Liver (tissue), 9 donors: ENCODE data around the gene ZNF460. TPM values are rescaled to one million over a fixed set of nuclear protein-coding genes. Genes with fewer than 3 reads are reported as not detected.

ENCODE experiments used
- DNase-seq: peaks from one replicate; pipeline ENCODE4 v3.0.0-alpha.2; 2017; ENCODE audit warnings: low spot score
- H3K27ac ChIP-seq, 2 donors: one replicate each; pipeline ENCODE4 v1.7.0; 2013; ENCODE audit warnings: inconsistent platforms in 2 of 2, low read length in 2 of 2, control low read depth in 1 of 2, low read depth in 1 of 2, mild to moderate bottlenecking in 1 of 2
- H3K27me3 ChIP-seq, 4 donors: one replicate each; pipeline versions ENCODE4 v1.6.1 to v1.7.0; 2013; ENCODE audit warnings: low read length in 3 of 4, inconsistent platforms in 1 of 4, mild to moderate bottlenecking in 1 of 4, moderate library complexity in 1 of 4; ENCODE audit not compliant: control insufficient read depth in 4 of 4, insufficient read depth in 4 of 4
- H3K36me3 ChIP-seq, 4 donors: one replicate each; pipeline versions ENCODE4 v1.6.1 to v1.7.0; 2013; ENCODE audit warnings: low read length in 3 of 4, mild to moderate bottlenecking in 3 of 4, low read depth in 1 of 4, moderate library complexity in 1 of 4; ENCODE audit not compliant: control insufficient read depth in 4 of 4, insufficient read depth in 3 of 4
- H3K4me1 ChIP-seq, 4 donors: one replicate each; pipeline versions ENCODE4 v1.6.1 to v1.7.0; 2013; ENCODE audit warnings: low read length in 3 of 4, mild to moderate bottlenecking in 3 of 4, moderate library complexity in 1 of 4; ENCODE audit not compliant: control insufficient read depth in 4 of 4, insufficient read depth in 4 of 4
- H3K4me3 ChIP-seq, 3 donors: one replicate each; pipeline versions ENCODE4 v1.6.1 to v1.7.0; 2013; ENCODE audit warnings: low read length in 3 of 3, control low read depth in 1 of 3, low read depth in 1 of 3, mild to moderate bottlenecking in 1 of 3
- H3K9ac ChIP-seq, 2 donors: one replicate each; pipeline ENCODE4 v1.7.0; 2013; ENCODE audit warnings: low read length in 2 of 2, mild to moderate bottlenecking in 2 of 2, moderate library complexity in 2 of 2, control low read depth in 1 of 2, low read depth in 1 of 2
- H3K9me3 ChIP-seq, 4 donors: one replicate each; pipeline versions ENCODE4 v1.6.1 to v1.7.0; 2013; ENCODE audit warnings: low read length in 3 of 4; ENCODE audit not compliant: control insufficient read depth in 4 of 4
- CTCF ChIP-seq: fragments of 150-350 bp; IDR thresholded peaks from 2 replicates; pipeline ENCODE4 v1.5.1; 2017; ENCODE audit warnings: improper control_type of control experiment, low read depth, low read length; ENCODE audit not compliant: missing input control
- EGR1 ChIP-seq, 2 donors: IDR thresholded peaks; 2 replicates each; pipeline ENCODE4 v1.6.1; 2016 to 2018; ENCODE audit warnings: antibody characterized with exemption in 2 of 2, low read depth in 2 of 2
- FOXA1 ChIP-seq: IDR thresholded peaks from 2 replicates; pipeline ENCODE4 v1.6.1; 2016; ENCODE audit warnings: antibody characterized with exemption
- GABPA ChIP-seq, 2 donors: IDR thresholded peaks in 1 of 2; conservative IDR thresholded peaks in 1 of 2; 2 replicates each; pipeline ENCODE4 v1.6.1; 2016; ENCODE audit warnings: antibody characterized with exemption in 2 of 2, mild to moderate bottlenecking in 1 of 2, moderate library complexity in 1 of 2
- HNF4A ChIP-seq, 2 donors: conservative IDR thresholded peaks; 2 replicates each; pipeline ENCODE4 v1.6.1; 2016; ENCODE audit warnings: antibody characterized with exemption in 2 of 2, mild to moderate bottlenecking in 2 of 2
- HNF4G ChIP-seq: IDR thresholded peaks from 2 replicates; pipeline ENCODE4 v1.6.1; 2016; ENCODE audit warnings: antibody characterized with exemption
- JUND ChIP-seq, 2 donors: IDR thresholded peaks; 2 replicates each; pipeline ENCODE4 v1.6.1; 2016; ENCODE audit warnings: antibody characterized with exemption in 2 of 2
- NR2F2 ChIP-seq: IDR thresholded peaks from 2 replicates; pipeline ENCODE4 v1.6.1; 2016; ENCODE audit warnings: antibody characterized with exemption
- RAD21 ChIP-seq, 2 donors: IDR thresholded peaks; 2 replicates each; pipeline ENCODE4 v1.6.1; 2016; ENCODE audit warnings: antibody characterized with exemption in 2 of 2, mild to moderate bottlenecking in 2 of 2
- REST ChIP-seq: IDR thresholded peaks from 2 replicates; pipeline ENCODE4 v1.6.1; 2016; ENCODE audit warnings: antibody characterized with exemption, mild to moderate bottlenecking
- RXRA ChIP-seq, 2 donors: IDR thresholded peaks; 2 replicates each; pipeline ENCODE4 v1.6.1; 2017 to 2018; ENCODE audit warnings: antibody characterized with exemption in 2 of 2, mild to moderate bottlenecking in 1 of 2
- TAF1 ChIP-seq: conservative IDR thresholded peaks from 2 replicates; pipeline ENCODE4 v1.6.1; 2016; ENCODE audit warnings: antibody characterized with exemption, mild to moderate bottlenecking
- YY1 ChIP-seq: IDR thresholded peaks from 2 replicates; pipeline ENCODE4 v1.6.1; 2016; ENCODE audit warnings: antibody characterized with exemption, mild to moderate bottlenecking
- ZBTB33 ChIP-seq: IDR thresholded peaks from 2 replicates; pipeline ENCODE4 v1.6.1; 2016; ENCODE audit warnings: antibody characterized with exemption
- WGBS: extraction: QIAGEN DNeasy Blood & Tissue Kit; methylation state at CpG from one replicate; pipeline ENCODE4 v1.1.7; 2013; 5-methylcytosine and 5-hydroxymethylcytosine counted together
- polyA plus RNA-seq, 2 donors: library from polyadenylated mRNA; stranded (reverse) in 1 of 2; unstranded in 1 of 2; fragments of 200-250 nt in 1 of 2; fragments of >200 nt in 1 of 2; fragmentation: Nextera tagmentation in 1 of 2; extraction: Ambion mirVana in 1 of 2; gene quantifications; one replicate each; pipeline versions ENCODE4 v1.2.1 to v1.2.3, GENCODE V29; 2013 to 2015
- total RNA-seq, 2 donors: library from RNA; depleted of rRNA; stranded (reverse); fragments of >200 nt; gene quantifications; one replicate each; pipeline ENCODE4 v1.2.3, GENCODE V29; 2014
- TF ChIP-seq, protein P1 (sequence below): IDR thresholded peaks from 2 replicates; pipeline ENCODE4 v1.6.1; 2016; ENCODE audit warnings: antibody characterized with exemption
- TF ChIP-seq, protein P2 (sequence below): IDR thresholded peaks from 2 replicates; pipeline ENCODE4 v1.6.1; 2016; ENCODE audit warnings: antibody characterized with exemption
- donor health status: healthy.
- donor health status: healthy.
- donor health status: healthy.
- donor health status: healthy.
- donor health status: healthy.

The ZNF460 gene
- total RNA-seq = 10 to 100 TPM; 36.4 to 54.4 TPM
- 1 to 10 TPM in 1 of 2 donors, under 1 TPM in 1; 0.24 to 2.3 TPM for polyA plus RNA-seq

DNA sequence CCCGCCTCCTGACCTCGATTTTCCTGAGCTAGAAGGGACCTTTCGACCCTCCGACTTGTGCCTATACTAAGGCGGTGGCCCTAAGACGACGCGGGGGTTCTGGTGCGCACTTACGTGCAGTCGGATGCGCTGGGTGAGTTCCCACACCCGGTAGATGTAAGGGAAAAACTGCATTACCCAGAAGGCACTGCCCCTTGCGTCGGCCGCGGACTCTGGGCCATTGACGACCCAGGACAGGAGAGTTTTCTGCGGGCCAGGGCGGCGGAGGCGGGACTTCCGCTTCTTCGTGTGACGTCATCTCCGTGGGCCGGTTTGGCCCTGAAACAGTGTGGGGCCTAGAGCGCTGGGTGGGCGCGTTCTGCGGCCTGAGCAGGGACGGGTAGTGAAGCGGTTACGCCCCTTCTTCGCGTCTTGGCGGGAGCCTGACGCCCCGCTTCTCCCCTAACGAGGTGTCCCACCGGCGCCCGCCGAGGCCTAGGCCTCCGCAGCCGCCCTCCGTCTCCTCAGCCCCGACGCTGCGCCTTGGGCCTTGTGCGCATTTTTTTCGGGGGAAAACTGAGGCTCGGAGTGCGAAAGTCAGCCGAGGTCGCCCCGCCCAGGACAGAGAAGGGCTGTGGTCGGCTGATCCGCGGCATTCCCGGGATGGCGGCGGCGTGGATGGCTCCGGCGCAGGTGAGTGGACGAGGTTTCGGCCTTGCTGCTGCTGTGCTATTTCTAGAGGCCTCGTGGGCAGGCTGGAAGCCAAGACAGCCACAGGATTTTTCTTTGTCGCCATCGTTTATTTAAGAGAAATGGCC lies at the start of gene ZNF460:
Gene ZNF460 (plus strand): TSS at position 321 of the 797 bp plus-strand sequence. CDS start 322 bp downstream, at position 643.
- DNase-seq = peak; percentile 99
- TF ChIP-seq ZBTB33 = peak; percentile 51
- TF ChIP-seq EGR1 (IDR thresholded peaks at IDR 0.05; ENCODE audit: low read depth in 2 of 2) = peak in 1 of 2 donors; percentile 5
- TF ChIP-seq, protein P1, sequence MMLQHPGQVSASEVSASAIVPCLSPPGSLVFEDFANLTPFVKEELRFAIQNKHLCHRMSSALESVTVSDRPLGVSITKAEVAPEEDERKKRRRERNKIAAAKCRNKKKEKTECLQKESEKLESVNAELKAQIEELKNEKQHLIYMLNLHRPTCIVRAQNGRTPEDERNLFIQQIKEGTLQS = no peak
- no peak for TF ChIP-seq FOXA1
- peak in 1 of 2 donors; percentile 22 for TF ChIP-seq HNF4A (conservative IDR thresholded peaks at IDR 0.05)
- TF ChIP-seq RXRA (IDR thresholded peaks at IDR 0.05) = no peak
- peak; percentile 77 to 93 for TF ChIP-seq GABPA (IDR thresholded peaks at IDR 0.05 in 1 of 2, conservative IDR thresholded peaks at IDR 0.05 in 1 of 2)
- peak; percentile 87 for TF ChIP-seq YY1
- TF ChIP-seq NR2F2 = peak; percentile 38
- peak; percentile 33 for TF ChIP-seq TAF1
- TF ChIP-seq, protein P2, sequence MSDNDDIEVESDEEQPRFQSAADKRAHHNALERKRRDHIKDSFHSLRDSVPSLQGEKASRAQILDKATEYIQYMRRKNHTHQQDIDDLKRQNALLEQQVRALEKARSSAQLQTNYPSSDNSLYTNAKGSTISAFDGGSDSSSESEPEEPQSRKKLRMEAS = no peak
- peak in 1 of 2 donors; percentile 13 for TF ChIP-seq RAD21 (IDR thresholded peaks at IDR 0.05)
- TF ChIP-seq HNF4G = no peak
- no peak for TF ChIP-seq REST
- peak within 1 kb of the TSS; percentile 75 to 98 (median 85) for H3K4me3 ChIP-seq
- no peaks in the 10 kb centered on the region for H3K9me3 ChIP-seq
- peaks cover 2 to 21% (median 13%) of the 10 kb centered on the region in 4 donors for H3K4me1 ChIP-seq
- WGBS = under 1% methylated on average over 71 of the region's 71 CpGs
- peak within 1 kb of the TSS; percentile 96 to 99 for H3K27ac ChIP-seq
- H3K27me3 ChIP-seq = no peaks in the 10 kb centered on the region
- peaks cover 2 to 16% (median 11%) of the 10 kb centered on the region in 4 donors for H3K36me3 ChIP-seq
- H3K9ac ChIP-seq = peak within 1 kb of the TSS; percentile 94 to 99

DNA sequence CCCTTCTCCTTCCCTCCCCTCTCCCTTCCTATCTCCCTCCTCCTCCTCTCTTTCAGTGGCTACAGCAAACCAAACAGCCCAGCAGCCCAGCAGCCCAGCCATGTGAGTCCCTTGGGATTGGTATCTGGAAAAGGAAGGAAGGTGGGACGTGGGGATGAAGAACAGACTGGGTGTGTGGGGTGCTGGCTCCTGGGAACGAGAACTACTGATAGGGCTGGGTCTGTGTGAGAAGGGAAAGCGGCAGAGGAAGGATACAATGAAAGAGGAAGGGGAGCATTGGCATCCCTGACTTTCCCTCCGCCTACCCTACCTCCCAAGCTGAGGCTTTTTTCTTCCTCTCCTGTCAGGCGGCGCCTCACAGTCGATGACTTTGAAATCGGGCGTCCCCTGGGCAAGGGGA lies 48.6 kb upstream of the ZNF460 start:
- H3K36me3 ChIP-seq = peaks cover 0 to 2% (median 0%) of the 10 kb centered on the region in 4 donors
- no peak for DNase-seq
- H3K27ac ChIP-seq = no peak overlapping the region
- no peaks in the 10 kb centered on the region for H3K9me3 ChIP-seq
- no peak overlapping the region for H3K9ac ChIP-seq
- TF ChIP-seq JUND (IDR thresholded peaks at IDR 0.05) (no peak), CTCF (no peak), TAF1 (no peak)
- TF ChIP-seq, protein P2 = no peak
- TF ChIP-seq, protein P1 = no peak
- no peak overlapping the region for H3K4me3 ChIP-seq
- H3K27me3 ChIP-seq = no peaks in the 10 kb centered on the region
- H3K4me1 ChIP-seq = no peaks in the 10 kb centered on the region
- WGBS = 83% methylated on average over 9 of the region's 9 CpGs
